HepG2 (cell line): ENCODE measurements around the gene TSNAXIP1. TPM values are rescaled to one million over a fixed set of nuclear protein-coding genes. Genes with fewer than 3 reads are reported as not detected.
A peak's percentile ranks its signal among the peaks of the same experiment; 100 is the strongest.

Experiments used
- ARNT2 ChIP-seq: sonication (generic); formaldehyde crosslinking; IDR thresholded peaks from 2 replicates; pipeline ENCODE4 v1.8.0; 2022; ENCODE audit warnings: mild to moderate bottlenecking, low read depth, missing genetic modification reagents, moderate library complexity
- DNMT1 ChIP-seq: sonication (generic); formaldehyde crosslinking; IDR thresholded peaks from 2 replicates; pipeline ENCODE4 v1.5.1; 2020; ENCODE audit warnings: mild to moderate bottlenecking, missing genetic modification reagents
- MBNL3 ChIP-seq: fragments of 250-450 bp; sonication (Bioruptor Pico); conservative IDR thresholded peaks from 2 replicates; pipeline ENCODE4 v1.8.0; 2022; ENCODE audit warnings: mild to moderate bottlenecking, inconsistent platforms
- NAIF1 ChIP-seq: sonication (generic); formaldehyde crosslinking; IDR thresholded peaks from 2 replicates; pipeline ENCODE4 v1.5.0; 2020; ENCODE audit warnings: mild to moderate bottlenecking, missing genetic modification reagents, borderline replicate concordance
- ZMYM2 ChIP-seq: sonication (generic); formaldehyde crosslinking; IDR thresholded peaks from 2 replicates; pipeline ENCODE4 v1.8.0; 2022; ENCODE audit warnings: mild to moderate bottlenecking, missing genetic modification reagents
- ZNF264 ChIP-seq: sonication (generic); formaldehyde crosslinking; IDR thresholded peaks from 2 replicates; pipeline ENCODE4 v1.4.0; 2020; ENCODE audit warnings: missing genetic modification reagents
- ZNF589 ChIP-seq: sonication (generic); formaldehyde crosslinking; conservative IDR thresholded peaks from 2 replicates; pipeline ENCODE4 v1.8.0; 2022; ENCODE audit warnings: mild to moderate bottlenecking, moderate library complexity, missing genetic modification reagents
- ZSCAN25 ChIP-seq: sonication (generic); formaldehyde crosslinking; IDR thresholded peaks from 2 replicates; pipeline ENCODE4 v1.8.0; 2022; ENCODE audit warnings: mild to moderate bottlenecking, missing genetic modification reagents
- polyA plus RNA-seq, 8 experiments: library from polyadenylated mRNA; depleted of rRNA in 3 of 8; stranded (reverse) in 7 of 8; unstranded in 1 of 8; fragments of >200 nt; fragmentation: Illumina TruSeq in 4 of 8; extraction: Trizol in 4 of 8; gene quantifications; 2 replicates each; pipeline versions ENCODE4 v1.2.1 to v1.2.3, GENCODE V29; 2011 to 2016; ENCODE audit warnings: low read depth in 4 of 8, missing spikeins in 1 of 8, mixed read lengths in 1 of 8; ENCODE audit not compliant: insufficient read depth in 1 of 8
- total RNA-seq, 5 experiments: library from RNA; depleted of rRNA; stranded (reverse); fragments of >200 nt; fragmentation: Illumina TruSeq; extraction: Trizol; gene quantifications; 2 replicates each; pipeline ENCODE4 v1.2.3, GENCODE V29; 2016; ENCODE audit warnings: low read depth in 1 of 5
- TF ChIP-seq, protein P1 (sequence below): sonication (generic); formaldehyde crosslinking; IDR thresholded peaks from 2 replicates; pipeline ENCODE4 v1.9.0; 2021; ENCODE audit warnings: missing genetic modification reagents, borderline replicate concordance
- TF ChIP-seq, protein P2 (sequence below): sonication (generic); formaldehyde crosslinking; IDR thresholded peaks from 2 replicates; pipeline ENCODE4 v1.5.0; 2020; ENCODE audit warnings: mild to moderate bottlenecking, missing genetic modification reagents
- TF ChIP-seq, protein P3 (sequence below): sonication (generic); formaldehyde crosslinking; IDR thresholded peaks from 2 replicates; pipeline ENCODE4 v1.4.0; 2020; ENCODE audit warnings: low read depth, mild to moderate bottlenecking, missing genetic modification reagents
- TF ChIP-seq, protein P4 (sequence below): sonication (generic); formaldehyde crosslinking; IDR thresholded peaks from one replicate; pipeline ENCODE4 v1.5.1; 2020; ENCODE audit warnings: mild to moderate bottlenecking, missing genetic modification reagents; ENCODE audit errors: not compliant biosample characterization

Gene TSNAXIP1
- total and polyA plus RNA-seq, 2 of the 13 experiments (the other 11 are each of a cell fraction or from before 2014, with no cell fraction given): 0.37 to 0.86 TPM

DNA sequence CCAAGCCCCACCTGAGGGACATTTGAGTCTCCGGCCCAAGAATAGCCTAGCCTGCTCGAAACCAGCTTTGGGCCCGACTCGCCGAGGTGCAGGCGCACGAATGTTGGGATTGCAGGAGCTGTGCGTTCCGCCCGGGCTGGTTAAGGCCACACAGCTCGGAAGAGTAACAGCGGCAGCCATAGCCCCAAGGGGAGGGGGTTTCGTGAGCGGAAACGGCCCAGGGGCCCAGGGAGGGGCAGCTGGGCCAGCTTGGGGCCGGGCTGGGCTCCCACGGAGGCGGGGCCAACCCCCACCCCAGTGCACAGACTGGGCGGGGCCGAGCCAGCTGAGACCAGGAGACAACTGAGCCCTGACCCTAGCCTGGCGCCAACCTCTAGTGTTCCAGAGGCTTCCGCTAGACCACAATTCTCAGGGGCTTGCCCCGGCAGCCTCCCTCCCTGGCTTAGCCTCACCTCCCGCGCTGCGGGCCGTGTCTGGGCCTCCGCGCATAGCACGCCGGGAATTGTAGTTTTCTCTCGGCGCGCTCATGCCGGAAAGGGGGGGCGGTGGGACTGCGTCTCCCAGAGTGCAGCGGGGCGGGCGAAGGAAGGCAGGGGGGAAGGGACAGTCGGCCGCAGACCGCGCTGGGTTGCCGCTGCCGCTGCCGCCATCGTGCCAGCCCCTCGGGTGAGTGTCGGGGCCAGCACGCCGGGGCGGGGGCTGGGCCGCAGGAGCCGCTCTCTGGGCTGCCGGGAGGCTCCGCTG is 39.8 kb downstream of the TSNAXIP1 start, which contains the start of gene NUTF2 (continued):
- TF ChIP-seq, protein P1, sequence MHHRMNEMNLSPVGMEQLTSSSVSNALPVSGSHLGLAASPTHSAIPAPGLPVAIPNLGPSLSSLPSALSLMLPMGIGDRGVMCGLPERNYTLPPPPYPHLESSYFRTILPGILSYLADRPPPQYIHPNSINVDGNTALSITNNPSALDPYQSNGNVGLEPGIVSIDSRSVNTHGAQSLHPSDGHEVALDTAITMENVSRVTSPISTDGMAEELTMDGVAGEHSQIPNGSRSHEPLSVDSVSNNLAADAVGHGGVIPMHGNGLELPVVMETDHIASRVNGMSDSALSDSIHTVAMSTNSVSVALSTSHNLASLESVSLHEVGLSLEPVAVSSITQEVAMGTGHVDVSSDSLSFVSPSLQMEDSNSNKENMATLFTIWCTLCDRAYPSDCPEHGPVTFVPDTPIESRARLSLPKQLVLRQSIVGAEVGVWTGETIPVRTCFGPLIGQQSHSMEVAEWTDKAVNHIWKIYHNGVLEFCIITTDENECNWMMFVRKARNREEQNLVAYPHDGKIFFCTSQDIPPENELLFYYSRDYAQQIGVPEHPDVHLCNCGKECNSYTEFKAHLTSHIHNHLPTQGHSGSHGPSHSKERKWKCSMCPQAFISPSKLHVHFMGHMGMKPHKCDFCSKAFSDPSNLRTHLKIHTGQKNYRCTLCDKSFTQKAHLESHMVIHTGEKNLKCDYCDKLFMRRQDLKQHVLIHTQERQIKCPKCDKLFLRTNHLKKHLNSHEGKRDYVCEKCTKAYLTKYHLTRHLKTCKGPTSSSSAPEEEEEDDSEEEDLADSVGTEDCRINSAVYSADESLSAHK (CRISPR knock-in tag): no peak; the same call in 1 of the 2 replicates
- TF ChIP-seq NAIF1 (peak; percentile 74; the same call in 1 of the 2 replicates), DNMT1 (CRISPR knock-in tag) (peak; percentile 70; the same call in 1 of the 2 replicates), ZMYM2 (CRISPR knock-in tag) (peak; percentile 59), ZSCAN25 (CRISPR knock-in tag) (peak; percentile 83), ZNF589 (CRISPR knock-in tag) (peak; percentile 94; the same call in 1 of the 2 replicates), MBNL3 (no peak), ARNT2 (CRISPR knock-in tag) (peak; percentile 84), ZNF264 (CRISPR knock-in tag) (peak; percentile 80)
- TF ChIP-seq, protein P2, sequence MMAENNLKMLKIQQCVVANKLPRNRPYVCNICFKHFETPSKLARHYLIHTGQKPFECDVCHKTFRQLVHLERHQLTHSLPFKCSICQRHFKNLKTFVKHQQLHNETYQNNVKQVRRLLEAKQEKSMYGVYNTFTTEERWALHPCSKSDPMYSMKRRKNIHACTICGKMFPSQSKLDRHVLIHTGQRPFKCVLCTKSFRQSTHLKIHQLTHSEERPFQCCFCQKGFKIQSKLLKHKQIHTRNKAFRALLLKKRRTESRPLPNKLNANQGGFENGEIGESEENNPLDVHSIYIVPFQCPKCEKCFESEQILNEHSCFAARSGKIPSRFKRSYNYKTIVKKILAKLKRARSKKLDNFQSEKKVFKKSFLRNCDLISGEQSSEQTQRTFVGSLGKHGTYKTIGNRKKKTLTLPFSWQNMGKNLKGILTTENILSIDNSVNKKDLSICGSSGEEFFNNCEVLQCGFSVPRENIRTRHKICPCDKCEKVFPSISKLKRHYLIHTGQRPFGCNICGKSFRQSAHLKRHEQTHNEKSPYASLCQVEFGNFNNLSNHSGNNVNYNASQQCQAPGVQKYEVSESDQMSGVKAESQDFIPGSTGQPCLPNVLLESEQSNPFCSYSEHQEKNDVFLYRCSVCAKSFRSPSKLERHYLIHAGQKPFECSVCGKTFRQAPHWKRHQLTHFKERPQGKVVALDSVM (CRISPR knock-in tag): peak; percentile 100
- TF ChIP-seq, protein P3, sequence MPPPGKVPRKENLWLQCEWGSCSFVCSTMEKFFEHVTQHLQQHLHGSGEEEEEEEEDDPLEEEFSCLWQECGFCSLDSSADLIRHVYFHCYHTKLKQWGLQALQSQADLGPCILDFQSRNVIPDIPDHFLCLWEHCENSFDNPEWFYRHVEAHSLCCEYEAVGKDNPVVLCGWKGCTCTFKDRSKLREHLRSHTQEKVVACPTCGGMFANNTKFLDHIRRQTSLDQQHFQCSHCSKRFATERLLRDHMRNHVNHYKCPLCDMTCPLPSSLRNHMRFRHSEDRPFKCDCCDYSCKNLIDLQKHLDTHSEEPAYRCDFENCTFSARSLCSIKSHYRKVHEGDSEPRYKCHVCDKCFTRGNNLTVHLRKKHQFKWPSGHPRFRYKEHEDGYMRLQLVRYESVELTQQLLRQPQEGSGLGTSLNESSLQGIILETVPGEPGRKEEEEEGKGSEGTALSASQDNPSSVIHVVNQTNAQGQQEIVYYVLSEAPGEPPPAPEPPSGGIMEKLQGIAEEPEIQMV: 0 out of 2 replicates have a peak, but pooled peaks have one; percentile 58
- TF ChIP-seq, protein P4, sequence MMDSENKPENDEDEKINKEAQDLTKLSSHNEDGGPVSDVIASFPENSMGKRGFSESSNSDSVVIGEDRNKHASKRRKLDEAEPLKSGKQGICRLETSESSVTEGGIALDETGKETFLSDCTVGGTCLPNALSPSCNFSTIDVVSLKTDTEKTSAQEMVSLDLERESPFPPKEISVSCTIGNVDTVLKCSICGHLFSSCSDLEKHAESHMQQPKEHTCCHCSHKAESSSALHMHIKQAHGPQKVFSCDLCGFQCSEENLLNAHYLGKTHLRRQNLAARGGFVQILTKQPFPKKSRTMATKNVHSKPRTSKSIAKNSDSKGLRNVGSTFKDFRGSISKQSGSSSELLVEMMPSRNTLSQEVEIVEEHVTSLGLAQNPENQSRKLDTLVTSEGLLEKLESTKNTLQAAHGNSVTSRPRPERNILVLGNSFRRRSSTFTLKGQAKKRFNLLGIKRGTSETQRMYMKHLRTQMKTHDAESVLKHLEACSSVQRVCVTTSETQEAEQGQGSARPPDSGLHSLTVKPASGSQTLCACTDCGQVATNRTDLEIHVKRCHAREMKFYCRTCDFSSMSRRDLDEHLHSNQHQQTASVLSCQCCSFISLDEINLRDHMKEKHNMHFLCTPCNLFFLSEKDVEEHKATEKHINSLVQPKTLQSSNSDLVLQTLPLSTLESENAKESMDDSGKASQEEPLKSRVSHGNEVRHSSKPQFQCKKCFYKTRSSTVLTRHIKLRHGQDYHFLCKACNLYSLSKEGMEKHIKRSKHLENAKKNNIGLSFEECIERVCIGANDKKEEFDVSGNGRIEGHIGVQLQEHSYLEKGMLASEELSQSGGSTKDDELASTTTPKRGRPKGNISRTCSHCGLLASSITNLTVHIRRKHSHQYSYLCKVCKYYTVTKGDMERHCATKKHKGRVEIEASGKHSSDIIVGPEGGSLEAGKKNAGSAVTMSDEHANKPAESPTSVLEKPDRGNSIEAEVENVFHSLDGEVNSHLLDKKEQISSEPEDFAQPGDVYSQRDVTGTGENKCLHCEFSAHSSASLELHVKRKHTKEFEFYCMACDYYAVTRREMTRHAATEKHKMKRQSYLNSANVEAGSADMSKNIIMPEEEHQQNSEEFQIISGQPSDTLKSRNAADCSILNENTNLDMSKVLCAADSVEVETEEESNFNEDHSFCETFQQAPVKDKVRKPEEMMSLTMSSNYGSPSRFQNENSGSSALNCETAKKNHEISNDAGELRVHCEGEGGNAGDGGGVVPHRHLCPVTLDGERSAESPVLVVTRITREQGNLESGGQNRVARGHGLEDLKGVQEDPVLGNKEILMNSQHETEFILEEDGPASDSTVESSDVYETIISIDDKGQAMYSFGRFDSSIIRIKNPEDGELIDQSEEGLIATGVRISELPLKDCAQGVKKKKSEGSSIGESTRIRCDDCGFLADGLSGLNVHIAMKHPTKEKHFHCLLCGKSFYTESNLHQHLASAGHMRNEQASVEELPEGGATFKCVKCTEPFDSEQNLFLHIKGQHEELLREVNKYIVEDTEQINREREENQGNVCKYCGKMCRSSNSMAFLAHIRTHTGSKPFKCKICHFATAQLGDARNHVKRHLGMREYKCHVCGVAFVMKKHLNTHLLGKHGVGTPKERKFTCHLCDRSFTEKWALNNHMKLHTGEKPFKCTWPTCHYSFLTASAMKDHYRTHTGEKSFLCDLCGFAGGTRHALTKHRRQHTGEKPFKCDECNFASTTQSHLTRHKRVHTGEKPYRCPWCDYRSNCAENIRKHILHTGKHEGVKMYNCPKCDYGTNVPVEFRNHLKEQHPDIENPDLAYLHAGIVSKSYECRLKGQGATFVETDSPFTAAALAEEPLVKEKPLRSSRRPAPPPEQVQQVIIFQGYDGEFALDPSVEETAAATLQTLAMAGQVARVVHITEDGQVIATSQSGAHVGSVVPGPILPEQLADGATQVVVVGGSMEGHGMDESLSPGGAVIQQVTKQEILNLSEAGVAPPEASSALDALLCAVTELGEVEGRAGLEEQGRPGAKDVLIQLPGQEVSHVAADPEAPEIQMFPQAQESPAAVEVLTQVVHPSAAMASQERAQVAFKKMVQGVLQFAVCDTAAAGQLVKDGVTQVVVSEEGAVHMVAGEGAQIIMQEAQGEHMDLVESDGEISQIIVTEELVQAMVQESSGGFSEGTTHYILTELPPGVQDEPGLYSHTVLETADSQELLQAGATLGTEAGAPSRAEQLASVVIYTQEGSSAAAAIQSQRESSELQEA (CRISPR knock-in tag): peak; percentile 94
